ENCODE results near the gene NHLRC4.

NHLRC4 gene

DNA sequence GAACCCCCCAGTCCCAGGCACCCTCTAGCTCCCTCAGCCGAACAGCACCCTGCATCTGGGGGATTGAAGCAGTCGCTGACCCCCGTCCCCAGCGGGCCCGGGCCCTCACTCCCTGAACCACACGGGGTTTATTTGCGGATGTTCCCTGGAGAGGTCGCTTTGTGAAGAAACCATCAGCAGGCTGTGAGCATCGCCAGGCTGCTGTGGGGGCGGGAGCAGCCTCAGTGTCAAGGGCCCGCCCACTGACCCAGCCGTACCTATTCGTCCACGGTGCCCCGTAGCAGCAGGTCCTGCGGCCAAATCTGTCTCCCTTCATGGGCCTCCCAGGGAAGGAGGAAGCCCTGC, 16.6 kb downstream of the NHLRC4 start:
- no peak for DNase-seq (ENCODE audit: low read depth)
- no peak overlapping the region for H3K4me3 ChIP-seq (ENCODE audit: low read depth, low read length)
- TF ChIP-seq, protein P1, sequence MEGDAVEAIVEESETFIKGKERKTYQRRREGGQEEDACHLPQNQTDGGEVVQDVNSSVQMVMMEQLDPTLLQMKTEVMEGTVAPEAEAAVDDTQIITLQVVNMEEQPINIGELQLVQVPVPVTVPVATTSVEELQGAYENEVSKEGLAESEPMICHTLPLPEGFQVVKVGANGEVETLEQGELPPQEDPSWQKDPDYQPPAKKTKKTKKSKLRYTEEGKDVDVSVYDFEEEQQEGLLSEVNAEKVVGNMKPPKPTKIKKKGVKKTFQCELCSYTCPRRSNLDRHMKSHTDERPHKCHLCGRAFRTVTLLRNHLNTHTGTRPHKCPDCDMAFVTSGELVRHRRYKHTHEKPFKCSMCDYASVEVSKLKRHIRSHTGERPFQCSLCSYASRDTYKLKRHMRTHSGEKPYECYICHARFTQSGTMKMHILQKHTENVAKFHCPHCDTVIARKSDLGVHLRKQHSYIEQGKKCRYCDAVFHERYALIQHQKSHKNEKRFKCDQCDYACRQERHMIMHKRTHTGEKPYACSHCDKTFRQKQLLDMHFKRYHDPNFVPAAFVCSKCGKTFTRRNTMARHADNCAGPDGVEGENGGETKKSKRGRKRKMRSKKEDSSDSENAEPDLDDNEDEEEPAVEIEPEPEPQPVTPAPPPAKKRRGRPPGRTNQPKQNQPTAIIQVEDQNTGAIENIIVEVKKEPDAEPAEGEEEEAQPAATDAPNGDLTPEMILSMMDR (IDR thresholded peaks at IDR 0.05; ENCODE audit: control insufficient read depth, extremely low read depth, insufficient read depth), result no peak

DNA sequence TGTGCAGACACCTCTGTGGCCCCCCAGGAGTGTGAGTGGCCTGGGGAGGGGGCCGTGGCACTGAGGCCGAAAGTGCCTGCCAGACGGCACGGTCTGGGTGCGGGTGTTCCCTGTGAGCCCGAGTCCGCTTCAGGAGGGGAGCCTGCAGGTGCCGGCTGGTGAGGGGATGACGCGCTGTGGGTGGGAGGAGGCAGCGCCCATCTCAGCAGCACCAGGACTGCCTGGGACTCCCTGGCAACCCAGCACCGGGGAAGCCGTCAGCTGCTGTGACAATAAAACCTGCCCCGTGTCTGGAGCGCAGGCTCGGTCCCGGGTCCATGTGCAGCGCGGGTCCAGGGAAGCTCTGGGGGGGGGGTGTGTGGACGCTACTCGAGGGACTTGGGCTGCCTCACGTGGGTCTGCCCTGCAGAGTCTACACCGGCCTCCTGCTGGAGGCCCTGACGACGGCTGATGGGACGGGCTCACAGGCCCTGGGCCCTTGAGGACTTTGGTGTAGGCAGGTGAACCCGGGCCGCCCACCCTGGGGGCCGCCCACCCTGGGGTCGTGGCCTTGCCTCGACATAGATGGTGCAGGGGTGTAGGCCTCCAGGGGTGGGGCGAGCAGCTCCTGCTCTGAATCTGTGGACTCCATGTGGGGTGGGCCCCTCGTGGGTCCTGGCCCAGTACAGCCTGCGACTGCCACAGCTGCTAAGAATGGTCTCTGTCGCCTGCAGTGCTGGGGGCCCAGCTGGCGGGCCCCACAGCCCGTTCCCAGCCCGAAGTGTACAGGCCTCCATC, 17.2 kb downstream of the NHLRC4 start:
- no peak for DNase-seq (ENCODE audit: low read depth)

DNA sequence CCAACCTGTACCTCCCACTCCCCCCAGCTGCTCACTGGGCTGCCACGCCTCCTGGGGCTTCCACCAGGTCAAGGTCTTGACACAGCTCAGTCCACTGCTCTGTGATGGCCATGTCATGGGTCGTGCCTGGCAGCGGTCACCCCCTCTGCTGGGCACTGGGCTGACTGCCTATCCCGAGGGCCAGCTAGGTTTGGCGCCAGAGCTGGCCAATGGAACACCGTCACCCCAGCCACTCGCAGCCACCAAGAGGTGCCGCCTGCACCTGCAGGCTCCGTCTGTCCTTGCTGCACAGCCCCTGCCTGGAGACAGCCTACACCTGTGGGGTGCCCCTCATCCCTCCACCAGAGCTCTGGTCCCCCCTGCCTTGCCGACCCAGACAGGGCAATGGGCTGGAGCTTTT, 18.5 kb downstream of the NHLRC4 start:
- TF ChIP-seq, protein P1 (IDR thresholded peaks at IDR 0.05; ENCODE audit: control insufficient read depth, extremely low read depth, insufficient read depth), result peak; percentile 24
- no peak overlapping the region for H3K4me3 ChIP-seq (ENCODE audit: low read depth, low read length)
- no peak for DNase-seq (ENCODE audit: low read depth)

More for the DNA sequence above, 17.2 kb downstream of the NHLRC4 start:
- TF ChIP-seq, protein P1 (IDR thresholded peaks at IDR 0.05; ENCODE audit: control insufficient read depth, extremely low read depth, insufficient read depth), result no peak
- H3K4me3 ChIP-seq (ENCODE audit: low read depth, low read length), result no peak overlapping the region

DNA sequence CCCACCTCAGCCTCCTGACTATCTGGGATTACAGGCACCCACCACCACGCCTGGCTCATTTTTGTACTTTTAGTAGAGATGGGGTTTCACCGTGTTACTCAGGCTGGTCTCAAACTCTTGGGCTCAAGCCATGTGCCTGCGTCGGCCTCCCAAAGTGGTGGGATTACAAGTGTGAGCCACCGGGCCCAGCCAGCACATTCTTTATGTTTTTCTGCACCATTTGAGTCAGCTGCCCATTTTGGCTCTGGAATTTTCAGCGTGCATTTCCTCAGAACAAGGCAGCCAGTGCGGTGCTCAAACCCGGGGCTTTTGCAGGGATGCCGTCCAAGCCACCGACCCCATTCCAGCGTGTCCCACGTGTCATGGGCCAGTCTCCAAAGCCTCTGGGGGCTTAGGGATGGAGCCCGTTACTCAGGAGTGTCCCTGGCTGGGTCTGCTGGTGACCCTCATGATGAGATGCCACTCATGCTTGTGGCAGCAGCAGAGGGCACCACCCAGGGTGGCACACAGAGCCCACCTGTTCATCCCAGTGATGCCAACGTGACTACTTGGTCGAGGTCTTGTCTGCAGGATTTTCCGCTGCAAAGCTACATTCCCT, 19.3 kb downstream of the NHLRC4 start:
- no peak overlapping the region for H3K4me3 ChIP-seq (ENCODE audit: low read depth, low read length)
- TF ChIP-seq, protein P1 (IDR thresholded peaks at IDR 0.05; ENCODE audit: control insufficient read depth, extremely low read depth, insufficient read depth), result no peak
- no peak for DNase-seq (ENCODE audit: low read depth)

DNA sequence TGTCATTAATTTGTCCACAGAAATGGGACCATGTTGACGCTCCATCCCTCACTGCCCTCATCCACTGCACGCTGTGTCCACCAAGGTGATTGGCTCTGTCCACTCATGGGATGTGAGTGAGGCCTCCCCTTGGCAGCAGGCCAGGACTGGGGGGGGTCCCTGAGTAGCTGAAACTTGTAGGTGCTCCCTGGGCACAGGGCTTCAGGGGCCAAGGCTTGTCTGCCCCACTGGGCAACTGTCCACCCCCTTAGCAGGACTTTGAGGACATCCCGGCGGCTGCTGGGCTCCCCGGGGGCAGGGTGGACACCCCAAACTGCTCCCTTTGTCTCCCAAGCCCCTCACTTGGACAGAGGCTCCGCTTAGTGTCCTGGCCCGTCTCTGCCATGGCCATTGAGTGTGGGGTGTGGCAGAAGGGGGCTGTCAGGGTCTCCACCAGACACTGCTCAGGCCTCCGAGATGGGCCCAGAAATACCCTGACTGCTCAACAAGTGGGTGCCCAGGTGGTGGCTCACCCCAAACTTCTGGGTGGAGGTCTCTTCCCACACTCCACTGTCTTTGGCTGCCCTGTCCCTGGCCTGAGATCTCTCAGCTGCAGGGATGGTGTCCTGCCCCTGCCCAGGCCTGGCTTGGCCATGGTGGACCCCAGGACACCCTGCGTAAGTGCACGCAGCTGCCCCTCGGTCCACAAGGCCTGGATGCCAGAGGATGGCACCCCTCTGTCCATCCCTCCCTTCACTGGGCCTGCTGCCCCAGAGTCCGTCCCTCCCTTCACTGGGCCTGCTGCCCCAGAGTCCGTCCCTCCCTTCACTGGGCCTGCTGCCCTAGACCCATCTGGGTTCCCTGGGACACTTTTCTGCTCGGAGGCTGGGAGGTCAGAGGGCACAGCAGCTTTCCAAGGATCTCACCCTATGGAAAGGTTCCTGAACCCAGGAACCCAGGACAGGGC, 20.1 kb downstream of the NHLRC4 start:
- DNase-seq (ENCODE audit: low read depth), result no peak
- H3K4me3 ChIP-seq (ENCODE audit: low read depth, low read length), result peak overlapping the region; percentile 89
- TF ChIP-seq, protein P1 (IDR thresholded peaks at IDR 0.05; ENCODE audit: control insufficient read depth, extremely low read depth, insufficient read depth), result no peak

DNA sequence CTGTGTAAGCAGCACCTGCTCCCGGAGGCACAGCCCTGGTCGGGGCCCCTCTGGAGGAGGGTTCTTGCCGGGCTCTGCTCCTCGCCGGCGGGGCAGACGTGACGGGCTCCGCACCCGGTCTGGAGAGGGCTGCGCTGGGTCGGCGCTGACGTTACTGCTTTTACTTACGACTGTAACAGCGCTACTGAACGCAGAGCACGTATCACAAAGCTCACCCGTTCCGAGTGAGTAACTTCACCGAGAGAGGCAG, 21.8 kb downstream of the NHLRC4 start:
- DNase-seq (ENCODE audit: low read depth), result no peak
- TF ChIP-seq, protein P1 (IDR thresholded peaks at IDR 0.05; ENCODE audit: control insufficient read depth, extremely low read depth, insufficient read depth), result no peak

More for the DNA sequence above, 21.8 kb downstream of the NHLRC4 start:
- H3K4me3 ChIP-seq (ENCODE audit: low read depth, low read length), result peak overlapping the region; percentile 89
